A673 (cell line): ENCODE measurements around the gene ADAT1. TPM values are rescaled to one million over a fixed set of nuclear protein-coding genes. Genes with fewer than 3 reads are reported as not detected.

Experiments
- BruUV-seq: library from RNA; stranded (reverse); fragments of 400-500 nt; replicated peaks from 2 replicates; lab custom pipeline; 2021; lab: Mats Ljungman, UMichigan
- CTCF ChIA-PET: fragments of 300-600 bp; sonication (Branson Sonifier 250); formaldehyde crosslinking; loops from one replicate; lab custom pipeline; 2022; ENCODE audit warnings: antibody characterized with exemption; lab: Charles Lee
- POLR2A ChIA-PET: fragments of 300-600 bp; sonication (Branson Sonifier 250); formaldehyde crosslinking; loops from one replicate; lab custom pipeline; 2022; ENCODE audit warnings: antibody characterized with exemption; ENCODE audit not compliant: low non-redundant PET; lab: Charles Lee
- DNase-seq: peaks from one replicate; pipeline ENCODE4 v3.0.0-alpha.2; 2015; ENCODE audit warnings: low spot score
- H3K27ac ChIP-seq: fragments of 200-600 bp; sonication (generic); 2 replicates; pipeline ENCODE4 v1.5.1; 2016; ENCODE audit warnings: mixed run types, low read depth, mild to moderate bottlenecking, mixed read lengths, antibody characterized with exemption, low read length; ENCODE audit not compliant: poor library complexity, severe bottlenecking
- H3K27me3 ChIP-seq: fragments of 200-600 bp; sonication (generic); replicated peaks from 2 replicates; pipeline ENCODE4 v1.6.1; 2017; ENCODE audit warnings: mixed run types, low read depth, mild to moderate bottlenecking, mixed read lengths, antibody characterized with exemption, low read length; ENCODE audit not compliant: insufficient read depth, poor library complexity
- H3K36me3 ChIP-seq: fragments of 200-600 bp; sonication (generic); 2 replicates; pipeline ENCODE4 v1.6.1; 2016; ENCODE audit warnings: mixed run types, mild to moderate bottlenecking, mixed read lengths, antibody characterized with exemption, low read length; ENCODE audit not compliant: insufficient read depth, poor library complexity, severe bottlenecking
- H3K4me1 ChIP-seq: fragments of 200-600 bp; sonication (generic); 2 replicates; pipeline ENCODE4 v1.6.1; 2017; ENCODE audit warnings: mixed run types, mild to moderate bottlenecking, mixed read lengths, antibody characterized with exemption, low read length; ENCODE audit not compliant: insufficient read depth, poor library complexity, severe bottlenecking
- H3K4me3 ChIP-seq: fragments of 200-600 bp; sonication (generic); 2 replicates; pipeline ENCODE4 v1.5.1; 2016; ENCODE audit warnings: low read depth, mixed run types, mild to moderate bottlenecking, mixed read lengths, low read length; ENCODE audit not compliant: poor library complexity, severe bottlenecking
- H3K9me3 ChIP-seq: fragments of 200-600 bp; sonication (generic); 2 replicates; pipeline ENCODE4 v1.6.1; 2016; ENCODE audit warnings: mixed run types, low read depth, mild to moderate bottlenecking, mixed read lengths, antibody characterized with exemption, low read length; ENCODE audit not compliant: poor library complexity, severe bottlenecking
- CTCF ChIP-seq: fragments of 300-800, 200-600 bp; sonication (generic); conservative IDR thresholded peaks from 2 replicates; pipeline ENCODE4 v1.5.1; 2017; ENCODE audit warnings: low read depth, mild to moderate bottlenecking, antibody characterized with exemption, low read length, moderate library complexity, mixed read lengths
- EZH2 ChIP-seq: fragments of 200-600 bp; sonication (generic); IDR thresholded peaks from 2 replicates; pipeline ENCODE4 v1.6.1; 2017; ENCODE audit warnings: borderline replicate concordance, low read depth, mild to moderate bottlenecking, mixed read lengths, antibody characterized with exemption, low read length; ENCODE audit not compliant: poor library complexity, severe bottlenecking
- intact Hi-C: fragments of 100-400 bp; cut with micrococcal nuclease; formaldehyde crosslinking; loops from one replicate; pipeline ENCODE4 v1.10.0; 2022; ENCODE audit not compliant: unreplicated experiment
- total RNA-seq: library from RNA; stranded (reverse); gene quantifications from 2 replicates; pipeline ENCODE4 v1.2.3, GENCODE V29; 2021

Gene ADAT1
- total RNA-seq, 1 experiment from 2014 or later: 79.7 TPM

- TF ChIP-seq CTCF: no peak
- no peak for TF ChIP-seq EZH2
- H3K4me1 ChIP-seq: peaks cover 11% of the 10 kb centered on the region
- no peak overlapping the region for H3K4me3 ChIP-seq
- DNase-seq: no peak
- POLR2A ChIA-PET: no interaction called here
- intact Hi-C loops: loop anchor here (5.0 kb wide), 1 partner anchor 118 kb away; no protein-coding TSS in a partner anchor
- BruUV-seq: no TSS peak
- CTCF ChIA-PET: no interaction called here
- no peaks in the 10 kb centered on the region for H3K9me3 ChIP-seq
- no peak overlapping the region for H3K27ac ChIP-seq
- no peaks in the 10 kb centered on the region for H3K27me3 ChIP-seq
- H3K36me3 ChIP-seq: peaks cover 59% of the 10 kb centered on the region
Observed at GRCh38 chr16:75644240-75645012, 21.3 kb upstream of the ADAT1 start.

- intact Hi-C loops: no loop called here
- TF ChIP-seq EZH2: no peak
- no peak for TF ChIP-seq CTCF
- Histone ChIP-seq H3K27me3 (no peaks in the 10 kb centered on the region), H3K9me3 (no peaks in the 10 kb centered on the region), H3K36me3 (peaks cover 91% of the 10 kb centered on the region), H3K4me3 (no peak overlapping the region), H3K27ac (no peak overlapping the region), H3K4me1 (peaks cover under 1% of the 10 kb centered on the region)
- DNase-seq: no peak
- ChIA-PET CTCF (no interaction called here), POLR2A (no interaction called here)
- BruUV-seq: no TSS peak
Observed at GRCh38 chr16:75640598-75640997, 17.5 kb upstream of the ADAT1 start.

- TF ChIP-seq CTCF (no peak), EZH2 (no peak)
Observed at GRCh38 chr16:75635036-75635435, 12.0 kb upstream of the ADAT1 start.

More at GRCh38 chr16:75635036-75635435, 12.0 kb upstream of the ADAT1 start:
- Histone ChIP-seq H3K9me3 (no peaks in the 10 kb centered on the region), H3K27ac (no peak overlapping the region), H3K27me3 (no peaks in the 10 kb centered on the region), H3K36me3 (peaks cover 97% of the 10 kb centered on the region), H3K4me1 (no peaks in the 10 kb centered on the region), H3K4me3 (no peak overlapping the region)
- POLR2A ChIA-PET: no interaction called here
- intact Hi-C loops: no loop called here
- DNase-seq: no peak
- BruUV-seq: no TSS peak
- CTCF ChIA-PET: no interaction called here
